Loucy (cell line): Measurements from ENCODE around the gene TES.

Source experiments
- EZH2phosphoT487 ChIP-seq: fragments of 200-600 bp; IDR thresholded peaks from 2 replicates; pipeline ENCODE4 v1.6.1; 2018; ENCODE audit warnings: antibody characterized with exemption, mild to moderate bottlenecking, moderate library complexity, borderline replicate concordance
- TF ChIP-seq, protein P1 (sequence below): fragments of 200-600 bp; sonication (generic); conservative IDR thresholded peaks from 2 replicates; pipeline ENCODE4 v1.5.1; 2014; ENCODE audit warnings: mild to moderate bottlenecking, antibody characterized with exemption, low read length

DNA sequence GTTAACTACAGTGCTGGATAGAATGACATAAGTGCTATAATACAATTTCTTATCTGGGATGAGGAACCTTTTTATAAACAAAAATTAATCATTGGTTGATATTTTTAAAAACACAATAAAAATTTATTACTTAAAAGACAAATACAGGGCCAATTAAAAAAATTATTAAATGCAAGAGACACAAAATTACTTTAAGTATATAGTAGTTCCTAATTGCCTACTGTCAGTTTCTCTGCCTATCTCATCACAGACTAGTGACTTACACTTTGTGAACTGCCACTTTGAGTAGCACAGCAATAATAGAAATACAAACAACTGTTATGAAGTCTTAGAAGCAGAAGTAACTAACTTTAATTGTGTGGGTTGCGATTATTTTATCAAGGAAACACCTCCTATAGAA is 8.4 kb downstream of the TES start:
- TF ChIP-seq, protein P1, sequence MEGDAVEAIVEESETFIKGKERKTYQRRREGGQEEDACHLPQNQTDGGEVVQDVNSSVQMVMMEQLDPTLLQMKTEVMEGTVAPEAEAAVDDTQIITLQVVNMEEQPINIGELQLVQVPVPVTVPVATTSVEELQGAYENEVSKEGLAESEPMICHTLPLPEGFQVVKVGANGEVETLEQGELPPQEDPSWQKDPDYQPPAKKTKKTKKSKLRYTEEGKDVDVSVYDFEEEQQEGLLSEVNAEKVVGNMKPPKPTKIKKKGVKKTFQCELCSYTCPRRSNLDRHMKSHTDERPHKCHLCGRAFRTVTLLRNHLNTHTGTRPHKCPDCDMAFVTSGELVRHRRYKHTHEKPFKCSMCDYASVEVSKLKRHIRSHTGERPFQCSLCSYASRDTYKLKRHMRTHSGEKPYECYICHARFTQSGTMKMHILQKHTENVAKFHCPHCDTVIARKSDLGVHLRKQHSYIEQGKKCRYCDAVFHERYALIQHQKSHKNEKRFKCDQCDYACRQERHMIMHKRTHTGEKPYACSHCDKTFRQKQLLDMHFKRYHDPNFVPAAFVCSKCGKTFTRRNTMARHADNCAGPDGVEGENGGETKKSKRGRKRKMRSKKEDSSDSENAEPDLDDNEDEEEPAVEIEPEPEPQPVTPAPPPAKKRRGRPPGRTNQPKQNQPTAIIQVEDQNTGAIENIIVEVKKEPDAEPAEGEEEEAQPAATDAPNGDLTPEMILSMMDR = no peak
- TF ChIP-seq EZH2phosphoT487 = no peak
